ENCODE results near the gene RETNLB. TPM values are rescaled to one million over a fixed set of nuclear protein-coding genes. Genes with fewer than 3 reads are reported as not detected.

Gene RETNLB
- total RNA-seq, 1 donor from 2014 or later = not detected

GRCh38 chr3:108775649-108776048, 18.4 kb upstream of the RETNLB start:
- no peak overlapping the region for H3K4me3 ChIP-seq (ENCODE audit: low read depth, low read length)
- no peak for DNase-seq (ENCODE audit: low read depth)
- TF ChIP-seq, protein P1, sequence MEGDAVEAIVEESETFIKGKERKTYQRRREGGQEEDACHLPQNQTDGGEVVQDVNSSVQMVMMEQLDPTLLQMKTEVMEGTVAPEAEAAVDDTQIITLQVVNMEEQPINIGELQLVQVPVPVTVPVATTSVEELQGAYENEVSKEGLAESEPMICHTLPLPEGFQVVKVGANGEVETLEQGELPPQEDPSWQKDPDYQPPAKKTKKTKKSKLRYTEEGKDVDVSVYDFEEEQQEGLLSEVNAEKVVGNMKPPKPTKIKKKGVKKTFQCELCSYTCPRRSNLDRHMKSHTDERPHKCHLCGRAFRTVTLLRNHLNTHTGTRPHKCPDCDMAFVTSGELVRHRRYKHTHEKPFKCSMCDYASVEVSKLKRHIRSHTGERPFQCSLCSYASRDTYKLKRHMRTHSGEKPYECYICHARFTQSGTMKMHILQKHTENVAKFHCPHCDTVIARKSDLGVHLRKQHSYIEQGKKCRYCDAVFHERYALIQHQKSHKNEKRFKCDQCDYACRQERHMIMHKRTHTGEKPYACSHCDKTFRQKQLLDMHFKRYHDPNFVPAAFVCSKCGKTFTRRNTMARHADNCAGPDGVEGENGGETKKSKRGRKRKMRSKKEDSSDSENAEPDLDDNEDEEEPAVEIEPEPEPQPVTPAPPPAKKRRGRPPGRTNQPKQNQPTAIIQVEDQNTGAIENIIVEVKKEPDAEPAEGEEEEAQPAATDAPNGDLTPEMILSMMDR (conservative IDR thresholded peaks at IDR 0.05; ENCODE audit: low read depth, low read length) = no peak

DNA sequence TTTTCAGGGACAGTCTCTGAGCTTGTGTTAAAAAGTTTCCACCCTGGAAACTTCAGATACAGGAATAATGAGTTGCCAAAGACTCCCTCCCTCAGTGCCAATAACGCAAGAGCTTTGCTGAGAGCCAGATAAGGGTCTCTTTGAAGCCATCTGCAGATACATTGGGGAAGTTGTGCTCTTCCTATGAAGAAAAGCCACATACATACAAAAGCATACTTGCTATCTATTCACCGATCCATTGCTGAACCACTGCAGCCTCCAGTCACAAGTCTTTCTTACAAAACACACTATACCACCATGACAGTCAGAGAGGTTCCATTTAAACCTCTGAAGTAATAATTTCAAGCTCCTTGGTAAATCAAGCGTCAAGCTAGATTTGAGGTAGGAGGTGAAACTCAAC, 10.0 kb upstream of the RETNLB start:
- DNase-seq (ENCODE audit: low read depth) = no peak
- H3K4me3 ChIP-seq (ENCODE audit: low read depth, low read length) = no peak overlapping the region
- TF ChIP-seq, protein P1 (conservative IDR thresholded peaks at IDR 0.05; ENCODE audit: low read depth, low read length) = no peak

- no peak overlapping the region for H3K4me3 ChIP-seq (ENCODE audit: low read depth, low read length)
- TF ChIP-seq, protein P1 (conservative IDR thresholded peaks at IDR 0.05; ENCODE audit: low read depth, low read length) = no peak
- no peak for DNase-seq (ENCODE audit: low read depth)
Measured at GRCh38 chr3:108755686-108756085, 1.5 kb downstream of the RETNLB start.

DNA sequence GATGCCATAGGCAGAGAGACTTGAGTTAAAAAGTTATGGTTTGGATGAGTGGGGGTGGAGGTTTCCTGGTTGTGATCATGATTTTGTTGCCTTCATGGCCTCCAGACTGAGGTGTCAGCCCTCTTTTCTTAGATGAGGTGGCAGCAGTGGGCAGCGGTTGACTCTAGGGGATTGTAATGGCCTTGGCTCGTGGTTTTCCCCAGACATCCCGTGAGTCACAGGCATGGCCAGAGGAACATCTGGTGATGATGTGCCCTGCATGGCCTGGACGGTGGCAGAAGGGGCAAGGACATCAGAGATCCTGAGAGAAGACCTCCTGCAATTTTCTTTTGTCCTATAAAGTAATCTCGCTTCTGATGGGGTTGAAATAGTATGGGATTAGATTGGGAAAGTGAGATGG, 12.4 kb downstream of the RETNLB start:
- no peak for DNase-seq (ENCODE audit: low read depth)

GRCh38 chr3:108742929-108743328, 14.3 kb downstream of the RETNLB start:
- no peak for DNase-seq (ENCODE audit: low read depth)
- TF ChIP-seq, protein P1 (conservative IDR thresholded peaks at IDR 0.05; ENCODE audit: low read depth, low read length) = no peak
- no peak overlapping the region for H3K4me3 ChIP-seq (ENCODE audit: low read depth, low read length)

More for the DNA sequence above, 12.4 kb downstream of the RETNLB start:
- H3K4me3 ChIP-seq (ENCODE audit: low read depth, low read length) = no peak overlapping the region
- TF ChIP-seq, protein P1 (conservative IDR thresholded peaks at IDR 0.05; ENCODE audit: low read depth, low read length) = no peak

DNA sequence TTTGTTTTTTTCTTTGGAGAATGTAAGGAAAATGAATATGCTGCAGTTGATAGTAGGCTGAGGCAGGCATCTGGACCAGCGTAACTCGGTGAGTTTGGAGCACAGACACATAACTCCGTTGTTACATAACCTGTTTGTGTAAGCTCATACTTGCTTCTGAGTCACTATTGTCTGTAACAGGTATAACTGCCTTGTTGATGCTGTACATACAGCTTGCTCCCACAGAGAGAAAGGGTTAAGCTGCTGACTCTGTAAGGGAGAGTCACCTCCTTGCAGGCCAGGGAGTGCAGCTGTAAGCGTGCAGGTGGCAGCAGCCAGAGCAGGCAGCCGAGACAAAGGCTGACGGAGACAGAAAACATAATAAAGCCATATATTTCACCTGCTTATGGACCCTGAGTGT, 20.4 kb downstream of the RETNLB start:
- no peak for DNase-seq (ENCODE audit: low read depth)
- TF ChIP-seq, protein P1 (conservative IDR thresholded peaks at IDR 0.05; ENCODE audit: low read depth, low read length) = no peak
- H3K4me3 ChIP-seq (ENCODE audit: low read depth, low read length) = no peak overlapping the region

- no peak overlapping the region for H3K4me3 ChIP-seq (ENCODE audit: low read depth, low read length)
- TF ChIP-seq, protein P1 (conservative IDR thresholded peaks at IDR 0.05; ENCODE audit: low read depth, low read length) = no peak
- DNase-seq (ENCODE audit: low read depth) = no peak
Measured at GRCh38 chr3:108728934-108729333, 28.3 kb downstream of the RETNLB start.

Measured in epithelial cell of proximal tubule (primary cell).